Gastrocnemius medialis (tissue), 4 donors: ENCODE results near the gene ZNF236. TPM values are rescaled to one million over a fixed set of nuclear protein-coding genes. Genes with fewer than 3 reads are reported as not detected.
"Not testable (repeated sequence)": the region's sequence is repeated elsewhere in the genome, so short reads cannot be mapped to it uniquely, and the experiment has no call there.

Source experiments
- ATAC-seq, 2 donors: fragments of 150-250 bp; one replicate each; pipeline ENCODE4 v1.9.1; 2016
- DNase-seq, 2 donors: peaks; one replicate each; pipeline ENCODE4 v3.0.0-alpha.2; 2019
- H3K27ac ChIP-seq, 4 donors: fragments of 200-600 bp; sonication (generic); 1 replicate in 1 of 4; 2 replicates in 3 of 4; pipeline ENCODE4 v1.5.1; 2016 to 2018; ENCODE audit warnings: mild to moderate bottlenecking in 2 of 4, moderate library complexity in 1 of 4
- H3K27me3 ChIP-seq, 3 donors: fragments of 200-600 bp; sonication (generic) in 2 of 3; 1 replicate in 1 of 3; 2 replicates in 2 of 3; pipeline versions ENCODE4 v1.5.1 to v1.6.0; 2016 to 2019; ENCODE audit warnings: mild to moderate bottlenecking in 1 of 3, moderate library complexity in 1 of 3
- H3K36me3 ChIP-seq, 2 donors: fragments of 200-600 bp; sonication (generic) in 1 of 2; one replicate each; pipeline ENCODE4 v1.5.1; 2017 to 2018
- H3K4me1 ChIP-seq, 2 donors: fragments of 200-600 bp; sonication (generic) in 1 of 2; one replicate each; pipeline ENCODE4 v1.5.1; 2016 to 2017; ENCODE audit warnings: mild to moderate bottlenecking in 2 of 2
- H3K4me3 ChIP-seq, 4 donors: fragments of 200-600 bp; sonication (generic) in 3 of 4; 1 replicate in 1 of 4; 2 replicates in 3 of 4; pipeline ENCODE4 v1.5.1; 2016 to 2019; ENCODE audit warnings: mild to moderate bottlenecking in 2 of 4
- H3K9me3 ChIP-seq, 3 donors: fragments of 200-600 bp; sonication (generic) in 2 of 3; 1 replicate in 1 of 3; 2 replicates in 2 of 3; pipeline ENCODE4 v1.5.1; 2016 to 2019
- POLR2A ChIP-seq, 2 donors: fragments of 450-650 bp; IDR thresholded peaks; one replicate each; pipeline ENCODE4 v1.6.1; 2017; ENCODE audit warnings: antibody characterized with exemption in 2 of 2, mild to moderate bottlenecking in 2 of 2, moderate library complexity in 2 of 2
- in situ Hi-C, 4 donors: fragments of 200-750 bp; cut with MboI; loops; one replicate each; pipeline versions ENCODE4 v1.15.0 to v1.8.0; 2017; ENCODE audit warnings: low sequenced_read_pairs in 4 of 4
- intact Hi-C: fragments of 100-400 bp; cut with DNase I; formaldehyde crosslinking; loops from one replicate; pipeline ENCODE4 v1.15.1; 2023; ENCODE audit warnings: low total_unique reads
- total RNA-seq, 4 donors: library from RNA; depleted of rRNA; stranded (reverse); fragments of >200 nt; gene quantifications; one replicate each; pipeline versions ENCODE4 v1.1.0 to v1.2.3, GENCODE V29; 2016
- TF ChIP-seq, protein P1 (sequence below), 5 experiments: fragments of 450-650 bp in 3 of 5; fragments of 200-600 bp in 2 of 5; sonication (generic) in 2 of 5; IDR thresholded peaks in 4 of 5; conservative IDR thresholded peaks in 1 of 5; 1 replicate in 4 of 5; 2 replicates in 1 of 5; pipeline ENCODE4 v1.5.1; 2016 to 2019; ENCODE audit warnings: antibody characterized with exemption in 5 of 5, mild to moderate bottlenecking in 3 of 5, moderate library complexity in 3 of 5

ZNF236 gene
- total RNA-seq, 4 donors from 2014 or later: 6.2 to 7.1 (median 6.5) TPM

DNA sequence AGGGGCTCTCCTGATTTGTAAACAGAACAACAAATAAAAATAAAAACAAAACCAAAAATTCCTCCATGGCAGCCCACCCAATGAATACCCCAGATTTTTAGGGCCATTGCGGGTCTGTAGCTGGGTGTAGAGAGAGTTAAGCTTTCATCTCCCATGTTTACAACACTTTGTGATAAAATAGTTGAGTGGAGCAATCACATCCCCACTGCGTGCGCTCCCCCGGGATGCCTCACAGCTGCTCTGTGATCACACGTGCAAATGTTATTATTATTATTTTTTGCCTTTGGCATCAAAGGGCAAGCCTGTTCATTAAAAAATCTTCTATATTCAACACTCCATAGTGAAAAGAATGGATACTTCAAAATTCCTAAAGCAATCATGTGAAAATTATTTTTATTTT, 192.2 kb downstream of the ZNF236 start:
- Histone ChIP-seq H3K9me3 (no peaks in the 10 kb centered on the region), H3K4me1 (peaks cover 32 to 33% of the 10 kb centered on the region in 2 donors), H3K27ac (peak overlapping the region; percentile 84 to 95 (median 90)), H3K36me3 (no peaks in the 10 kb centered on the region), H3K4me3 (peak overlapping the region in 1 of 4 donors; percentile 12), H3K27me3 (no peaks in the 10 kb centered on the region)
- TF ChIP-seq POLR2A (IDR thresholded peaks at IDR 0.05): no peak
- peak in 1 of 2 donors; percentile 60 for DNase-seq
- intact Hi-C loops: loop anchor here (2.0 to 5.0 kb wide), 2 partner anchors 38 to 562 kb away; no protein-coding TSS in a partner anchor
- in situ Hi-C loops: loop anchor here in 1 of 4 donors (5.0 kb wide), 1 partner anchor 38 kb away; no protein-coding TSS in a partner anchor
- ATAC-seq: peak in 1 of 2 donors; percentile 25

DNA sequence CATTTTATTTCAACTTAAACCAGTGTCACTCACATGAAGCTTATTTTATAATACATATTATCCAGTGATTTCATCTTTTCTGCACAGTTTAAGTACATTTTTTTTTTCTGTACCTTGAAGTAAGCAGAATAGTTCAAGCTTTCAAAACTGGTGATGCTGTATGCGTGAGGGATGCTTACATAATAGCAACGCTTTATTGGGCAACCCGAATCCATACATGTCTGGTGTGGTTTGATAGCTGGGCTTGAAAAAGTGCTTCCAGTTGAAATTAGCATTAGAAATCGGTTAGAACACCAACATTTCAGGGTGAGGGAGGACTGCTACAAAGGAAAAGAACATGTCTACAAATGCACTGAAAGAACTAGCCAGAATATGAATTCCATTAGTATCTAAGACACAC, 192.8 kb downstream of the ZNF236 start:
- in situ Hi-C loops: no loop called here
- H3K36me3 ChIP-seq: no peaks in the 10 kb centered on the region
- H3K4me1 ChIP-seq: peaks cover 32 to 33% of the 10 kb centered on the region in 2 donors
- no peak for TF ChIP-seq POLR2A (IDR thresholded peaks at IDR 0.05)
- TF ChIP-seq, protein P1, sequence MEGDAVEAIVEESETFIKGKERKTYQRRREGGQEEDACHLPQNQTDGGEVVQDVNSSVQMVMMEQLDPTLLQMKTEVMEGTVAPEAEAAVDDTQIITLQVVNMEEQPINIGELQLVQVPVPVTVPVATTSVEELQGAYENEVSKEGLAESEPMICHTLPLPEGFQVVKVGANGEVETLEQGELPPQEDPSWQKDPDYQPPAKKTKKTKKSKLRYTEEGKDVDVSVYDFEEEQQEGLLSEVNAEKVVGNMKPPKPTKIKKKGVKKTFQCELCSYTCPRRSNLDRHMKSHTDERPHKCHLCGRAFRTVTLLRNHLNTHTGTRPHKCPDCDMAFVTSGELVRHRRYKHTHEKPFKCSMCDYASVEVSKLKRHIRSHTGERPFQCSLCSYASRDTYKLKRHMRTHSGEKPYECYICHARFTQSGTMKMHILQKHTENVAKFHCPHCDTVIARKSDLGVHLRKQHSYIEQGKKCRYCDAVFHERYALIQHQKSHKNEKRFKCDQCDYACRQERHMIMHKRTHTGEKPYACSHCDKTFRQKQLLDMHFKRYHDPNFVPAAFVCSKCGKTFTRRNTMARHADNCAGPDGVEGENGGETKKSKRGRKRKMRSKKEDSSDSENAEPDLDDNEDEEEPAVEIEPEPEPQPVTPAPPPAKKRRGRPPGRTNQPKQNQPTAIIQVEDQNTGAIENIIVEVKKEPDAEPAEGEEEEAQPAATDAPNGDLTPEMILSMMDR (IDR thresholded peaks at IDR 0.05 in 4 of 5, conservative IDR thresholded peaks at IDR 0.05 in 1 of 5): no peak
- DNase-seq: no peak
- no peaks in the 10 kb centered on the region for H3K27me3 ChIP-seq
- H3K9me3 ChIP-seq: no peaks in the 10 kb centered on the region
- peak overlapping the region; percentile 84 to 95 (median 90) for H3K27ac ChIP-seq
- no peak overlapping the region for H3K4me3 ChIP-seq
- no peak for ATAC-seq
- intact Hi-C loops: loop anchor here (2.0 kb wide), 1 partner anchor 38 kb away; no protein-coding TSS in a partner anchor

DNA sequence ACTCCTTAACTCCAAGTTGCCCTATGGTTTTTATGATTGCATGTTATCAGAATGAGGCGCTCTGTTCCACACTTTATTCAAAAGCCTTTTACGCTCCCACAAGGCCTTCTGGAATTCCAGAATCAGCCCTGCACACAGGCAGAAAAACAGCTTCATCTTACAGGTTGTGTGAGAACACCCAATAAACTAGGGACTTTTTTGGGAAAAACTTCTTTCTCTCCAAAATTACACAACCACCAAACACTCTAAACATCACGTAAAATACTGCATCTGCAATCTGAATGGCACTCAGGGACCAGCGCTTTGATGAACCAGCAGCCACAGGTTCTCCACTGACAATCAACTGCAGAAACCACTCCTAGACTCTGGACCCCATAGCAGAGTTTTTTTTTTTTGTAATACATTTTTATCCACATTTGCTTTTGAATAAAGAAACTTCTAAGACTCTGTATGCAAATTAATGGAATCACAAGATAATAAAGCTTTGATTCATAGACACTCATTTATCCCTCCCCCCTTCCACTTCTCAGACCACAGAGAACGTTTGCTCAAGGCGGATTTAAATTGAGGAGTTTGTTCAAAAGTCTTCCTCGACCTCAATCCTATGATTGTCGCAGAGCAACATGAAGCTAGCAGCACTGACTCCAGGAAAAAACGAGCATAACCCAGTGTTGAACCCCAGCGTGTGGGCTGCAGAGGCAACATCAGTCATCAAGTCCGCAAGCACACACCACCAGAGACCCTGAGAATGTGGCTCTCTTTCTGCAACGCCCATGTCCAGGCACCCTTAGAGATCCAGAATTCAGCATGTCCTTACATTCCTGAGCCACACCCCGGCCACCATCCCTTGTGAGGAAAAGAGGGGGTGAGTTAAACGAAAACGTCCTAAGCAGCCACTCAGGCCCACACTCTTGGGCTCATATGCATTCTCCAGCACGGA, 193.7 kb downstream of the ZNF236 start:
- DNase-seq (no peak), ATAC-seq (no peak)
- Histone ChIP-seq H3K9me3 (no peaks in the 10 kb centered on the region), H3K27me3 (no peaks in the 10 kb centered on the region), H3K27ac (peak overlapping the region; percentile 84 to 95 (median 90)), H3K4me3 (no peak overlapping the region), H3K4me1 (peaks cover 32 to 33% of the 10 kb centered on the region in 2 donors), H3K36me3 (no peaks in the 10 kb centered on the region)
- intact Hi-C loops (loop anchor here (2.0 kb wide), 1 partner anchor 37 kb away; no protein-coding TSS in a partner anchor), in situ Hi-C loops (no loop called here)
- TF ChIP-seq, protein P1 (IDR thresholded peaks at IDR 0.05 in 4 of 5, conservative IDR thresholded peaks at IDR 0.05 in 1 of 5): no peak
- TF ChIP-seq POLR2A (IDR thresholded peaks at IDR 0.05): no peak

DNA sequence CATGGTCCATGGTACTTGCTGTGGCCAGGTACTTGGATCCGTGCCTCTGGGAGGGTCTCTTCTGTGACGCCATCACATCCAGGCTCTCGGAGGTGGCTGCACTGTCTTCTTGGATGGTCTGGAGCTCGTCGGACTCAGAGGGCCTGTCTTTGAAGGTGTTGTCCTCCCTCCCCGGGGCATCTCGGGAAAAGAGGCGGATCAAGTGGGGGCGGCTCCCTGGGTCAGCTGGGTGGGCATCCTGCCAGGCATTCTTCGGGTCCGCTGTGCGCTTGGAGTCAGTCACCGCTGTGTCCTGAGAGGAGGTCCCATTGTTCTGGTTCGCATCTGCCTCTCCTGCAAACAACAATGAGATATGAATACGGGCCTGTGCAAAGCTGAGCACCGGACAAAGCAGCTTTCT, 194.6 kb downstream of the ZNF236 start:
- intact Hi-C loops: no loop called here
- in situ Hi-C loops: no loop called here
- TF ChIP-seq, protein P1 (IDR thresholded peaks at IDR 0.05 in 4 of 5, conservative IDR thresholded peaks at IDR 0.05 in 1 of 5): no peak
- no peak for TF ChIP-seq POLR2A (IDR thresholded peaks at IDR 0.05)
- Histone ChIP-seq H3K4me3 (no peak overlapping the region), H3K27ac (peak overlapping the region in 3 of 4 donors; percentile 40 to 95 (median 94)), H3K27me3 (no peaks in the 10 kb centered on the region), H3K36me3 (no peaks in the 10 kb centered on the region), H3K9me3 (no peaks in the 10 kb centered on the region), H3K4me1 (peaks cover 33 to 37% of the 10 kb centered on the region in 2 donors)
- no peak for ATAC-seq
- DNase-seq: no peak

DNA sequence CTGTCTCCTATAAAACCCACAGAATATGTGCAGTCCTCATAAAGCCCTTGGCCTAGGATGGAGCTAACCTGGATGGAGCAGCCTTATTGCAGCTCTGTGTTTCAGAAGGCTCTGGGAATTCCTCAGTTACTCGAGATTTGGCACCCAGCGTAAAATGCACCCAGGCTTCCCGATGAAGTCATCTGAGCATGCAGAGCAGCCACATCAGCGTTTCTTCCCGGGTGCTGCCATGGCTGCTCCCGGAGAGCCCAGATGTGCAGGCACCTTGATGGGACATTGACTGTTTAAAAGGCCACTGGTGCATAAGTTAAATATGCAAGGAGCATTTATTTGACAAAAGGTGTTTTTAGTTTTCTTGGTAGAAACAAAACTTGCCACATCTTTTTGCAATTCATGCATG, 195.0 kb downstream of the ZNF236 start:
- TF ChIP-seq POLR2A (IDR thresholded peaks at IDR 0.05): no peak
- TF ChIP-seq, protein P1 (IDR thresholded peaks at IDR 0.05 in 4 of 5, conservative IDR thresholded peaks at IDR 0.05 in 1 of 5): no peak
- H3K27me3 ChIP-seq: no peaks in the 10 kb centered on the region
- no peaks in the 10 kb centered on the region for H3K9me3 ChIP-seq
- H3K36me3 ChIP-seq: no peaks in the 10 kb centered on the region
- H3K27ac ChIP-seq: peak overlapping the region in 1 of 4 donors; percentile 40
- H3K4me3 ChIP-seq: no peak overlapping the region
- peaks cover 37 to 41% of the 10 kb centered on the region in 2 donors for H3K4me1 ChIP-seq
- intact Hi-C loops: no loop called here
- DNase-seq (no peak), ATAC-seq (no peak)
- in situ Hi-C loops: no loop called here

DNA sequence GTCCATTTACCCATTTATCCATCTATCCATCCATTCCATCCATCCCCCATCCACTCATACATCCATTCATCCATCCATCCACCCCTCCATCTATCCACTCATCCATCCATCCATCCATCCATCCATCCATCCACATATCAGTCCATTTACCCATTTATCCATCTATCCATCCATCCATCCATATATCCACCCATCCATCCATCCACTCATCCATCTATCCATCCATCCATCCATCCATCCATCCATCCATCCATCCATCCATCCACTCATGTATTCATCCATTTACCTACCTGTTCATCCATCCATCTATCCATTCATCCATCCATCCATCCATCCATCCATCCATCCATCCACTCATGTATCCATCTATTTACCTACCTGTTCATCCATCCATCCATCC, 196.3 kb downstream of the ZNF236 start:
- intact Hi-C loops, DNase-seq, ATAC-seq, H3K27ac ChIP-seq, H3K4me3 ChIP-seq, H3K27me3 ChIP-seq, H3K9me3 ChIP-seq, in situ Hi-C loops, H3K36me3 ChIP-seq: not testable (repeated sequence)
- peaks cover 35% of the 10 kb centered on the region in 2 donors for H3K4me1 ChIP-seq
